HepG2 (cell line): ENCODE measurements around the gene SRP14. TPM values are rescaled to one million over a fixed set of nuclear protein-coding genes. Genes with fewer than 3 reads are reported as not detected.
"Not testable (repeated sequence)": the region's sequence is repeated elsewhere in the genome, so short reads cannot be mapped to it uniquely, and the experiment has no call there.

Experiments used
- ATAC-seq: fragments of 200-7000 bp; cut with Tn5 transposase; 3 replicates; pipeline ENCODE4 v1.9.1; 2020; ENCODE audit warnings: mild to moderate bottlenecking, moderate library complexity
- BruUV-seq: library from RNA; stranded (reverse); fragments of 400-500 nt; replicated peaks from 2 replicates; lab custom pipeline; 2021; lab: Mats Ljungman, UMichigan
- CTCF ChIA-PET: fragments of 300-600 bp; formaldehyde crosslinking; extraction: SDS; loops from one replicate; lab custom pipeline; 2021; ENCODE audit warnings: low total read pairs, inconsistent platforms, low intra/inter-chr PET ratio; lab: Yijun Ruan, JAX
- POLR2A ChIA-PET: fragments of 350-600 bp; sonication (Branson Sonifier 250); formaldehyde crosslinking; loops from one replicate; lab custom pipeline; 2020; ENCODE audit warnings: antibody characterized with exemption, inconsistent platforms; lab: Yijun Ruan, JAX
- DNase-seq: peaks from one replicate; pipeline ENCODE4 v3.0.0-alpha.2; 2015; ENCODE audit warnings: low spot score
- FAIRE-seq: peaks from 3 replicates; lab custom pipeline; 2011; peaks lifted over from hg19 to GRCh38; lab: Jason Lieb, UNC
- H2AFZ ChIP-seq: one replicate; pipeline ENCODE4 v1.6.1; 2011; ENCODE audit warnings: low read length, inconsistent platforms
- H3K27ac ChIP-seq: fragments of 300-600 bp; 3 replicates; pipeline ENCODE4 v1.8.0; 2011; ENCODE audit warnings: mixed run types, mild to moderate bottlenecking, mixed read lengths, low read length, inconsistent platforms; ENCODE audit not compliant: insufficient read depth; ENCODE audit errors: extremely low read length
- H3K27me3 ChIP-seq, 2 experiments: fragments of 200-600 bp in 1 of 2; 2 replicates in 1 of 2; 3 replicates in 1 of 2; pipeline versions ENCODE4 v1.6.0 to v1.8.0; 2011; ENCODE audit warnings: low read length in 2 of 2, mild to moderate bottlenecking in 2 of 2, moderate library complexity in 2 of 2, inconsistent platforms in 1 of 2; ENCODE audit not compliant: insufficient read depth in 2 of 2, control insufficient read depth in 1 of 2
- H3K36me3 ChIP-seq, 2 experiments: fragments of 200-600 bp in 1 of 2; replicated peaks in 1 of 2; 2 replicates in 1 of 2; 3 replicates in 1 of 2; pipeline versions ENCODE4 v1.5.1 to v1.8.0; 2011; ENCODE audit warnings: low read length in 2 of 2, inconsistent platforms in 1 of 2; ENCODE audit not compliant: insufficient read depth in 2 of 2, control insufficient read depth in 1 of 2
- H3K4me1 ChIP-seq: 2 replicates; pipeline ENCODE4 v1.5.1; 2012; ENCODE audit warnings: low read length, inconsistent platforms; ENCODE audit not compliant: insufficient read depth
- H3K4me2 ChIP-seq: 2 replicates; pipeline ENCODE4 v1.6.0; 2011; ENCODE audit warnings: low read depth, low read length, inconsistent platforms
- H3K4me3 ChIP-seq, 3 experiments: fragments of 200-600 bp in 1 of 3; sonication (generic), shearing (Covaris generic) in 1 of 3; replicated peaks in 1 of 3; 2 replicates each; pipeline ENCODE4 v1.5.1; 2011 to 2016; ENCODE audit warnings: low read length in 3 of 3, inconsistent platforms in 2 of 3, low read depth in 2 of 3, mild to moderate bottlenecking in 2 of 3, control low read depth in 1 of 3, mixed read lengths in 1 of 3; ENCODE audit not compliant: insufficient read depth in 1 of 3
- H3K79me2 ChIP-seq: one replicate; pipeline ENCODE4 v1.6.1; 2011; ENCODE audit warnings: low read length, inconsistent platforms; ENCODE audit not compliant: insufficient read depth
- H3K9ac ChIP-seq: 2 replicates; pipeline ENCODE4 v1.6.0; 2011; ENCODE audit warnings: mild to moderate bottlenecking, low read depth, low read length, inconsistent platforms; ENCODE audit not compliant: insufficient read depth
- H3K9me3 ChIP-seq: 2 replicates; pipeline ENCODE4 v1.5.1; 2012; ENCODE audit warnings: mild to moderate bottlenecking, low read length
- H4K20me1 ChIP-seq: 2 replicates; pipeline ENCODE4 v1.6.0; 2011; ENCODE audit warnings: inconsistent platforms, mild to moderate bottlenecking, low read length, moderate library complexity; ENCODE audit not compliant: insufficient read depth
- FOSL1 ChIP-seq: sonication (generic); formaldehyde crosslinking; IDR thresholded peaks from 2 replicates; pipeline ENCODE4 v1.9.0; 2021; ENCODE audit warnings: missing genetic modification reagents, borderline replicate concordance
- FOXO4 ChIP-seq: sonication (generic); formaldehyde crosslinking; conservative IDR thresholded peaks from 2 replicates; pipeline ENCODE4 v1.8.1; 2023; ENCODE audit warnings: missing genetic modification reagents
- HNRNPH1 ChIP-seq: fragments of 200-400 bp; formaldehyde crosslinking; optimal IDR thresholded peaks from 2 replicates; pipeline ENCODE3; 2017; ENCODE audit warnings: mild to moderate bottlenecking, low read depth, low read length
- HNRNPL ChIP-seq: fragments of 200-400 bp; formaldehyde crosslinking; IDR thresholded peaks from 2 replicates; pipeline ENCODE4 v1.6.1; 2017; ENCODE audit warnings: mild to moderate bottlenecking, low read depth, low read length
- NCOA5 ChIP-seq: sonication (generic); formaldehyde crosslinking; IDR thresholded peaks from 2 replicates; pipeline ENCODE4 v1.4.0; 2020; ENCODE audit warnings: missing genetic modification reagents
- SIX4 ChIP-seq: sonication (generic); formaldehyde crosslinking; IDR thresholded peaks from 2 replicates; pipeline ENCODE4 v1.4.0; 2020; ENCODE audit warnings: missing genetic modification reagents
- SRSF4 ChIP-seq: fragments of 200-400 bp; formaldehyde crosslinking; IDR thresholded peaks from one replicate; pipeline ENCODE4 v1.6.1; 2018; ENCODE audit warnings: mild to moderate bottlenecking, low read depth, low read length, moderate library complexity; ENCODE audit not compliant: poor library complexity, severe bottlenecking
- ZNF337 ChIP-seq: sonication (generic); formaldehyde crosslinking; IDR thresholded peaks from 2 replicates; pipeline ENCODE4 v1.5.1; 2020; ENCODE audit warnings: missing genetic modification reagents, low read depth, mild to moderate bottlenecking, borderline replicate concordance
- ZNF549 ChIP-seq: sonication (generic); formaldehyde crosslinking; IDR thresholded peaks from 2 replicates; pipeline ENCODE4 v1.5.0; 2020; ENCODE audit warnings: missing genetic modification reagents
- ZNF704 ChIP-seq: sonication (generic); formaldehyde crosslinking; IDR thresholded peaks from 2 replicates; pipeline ENCODE4 v1.8.1; 2023; ENCODE audit warnings: mild to moderate bottlenecking, inconsistent platforms, moderate library complexity, missing genetic modification reagents, borderline replicate concordance
- ZNF782 ChIP-seq: sonication (generic); formaldehyde crosslinking; IDR thresholded peaks from 2 replicates; pipeline ENCODE4 v1.4.0; 2020; ENCODE audit warnings: missing genetic modification reagents, mild to moderate bottlenecking, borderline replicate concordance
- WGBS: methylation state at CpG from one replicate; pipeline ENCODE4 v1.1.6; 2017; ENCODE audit warnings: low lambda C conversion rate; 5-methylcytosine and 5-hydroxymethylcytosine counted together
- in situ Hi-C: cut with HindIII; loops from 2 replicates; pipeline ENCODE4 v1.10.0; 2017; ENCODE audit warnings: low pct_unique_long_range_greater_than_20kb; ENCODE audit not compliant: extremely low pct_ligation_motif_present
- intact Hi-C: fragments of 100-400 bp; cut with micrococcal nuclease; formaldehyde crosslinking; loops from one replicate; pipeline ENCODE4 v1.10.0; 2022; ENCODE audit not compliant: unreplicated experiment
- polyA plus RNA-seq, 8 experiments: library from polyadenylated mRNA; depleted of rRNA in 3 of 8; stranded (reverse) in 7 of 8; unstranded in 1 of 8; fragments of >200 nt; fragmentation: Illumina TruSeq in 4 of 8; extraction: Trizol in 4 of 8; gene quantifications; 2 replicates each; pipeline versions ENCODE4 v1.2.1 to v1.2.3, GENCODE V29; 2011 to 2016; ENCODE audit warnings: low read depth in 4 of 8, missing spikeins in 1 of 8, mixed read lengths in 1 of 8; ENCODE audit not compliant: insufficient read depth in 1 of 8
- total RNA-seq, 5 experiments: library from RNA; depleted of rRNA; stranded (reverse); fragments of >200 nt; fragmentation: Illumina TruSeq; extraction: Trizol; gene quantifications; 2 replicates each; pipeline ENCODE4 v1.2.3, GENCODE V29; 2016; ENCODE audit warnings: low read depth in 1 of 5
- TF ChIP-seq, protein P1 (sequence below): sonication (generic); formaldehyde crosslinking; IDR thresholded peaks from 2 replicates; pipeline ENCODE4 v1.4.0; 2020; ENCODE audit warnings: mild to moderate bottlenecking, low read depth, missing genetic modification reagents

The SRP14 gene
- total and polyA plus RNA-seq, 2 of the 13 experiments (the other 11 are each of a cell fraction or from before 2014, with no cell fraction given): 208 to 356 TPM

- no peak for TF ChIP-seq SIX4
- no peak for TF ChIP-seq ZNF337 (CRISPR knock-in tag)
- TF ChIP-seq HNRNPH1: no peak
- no peak for TF ChIP-seq NCOA5 (CRISPR knock-in tag)
- TF ChIP-seq FOSL1 (CRISPR knock-in tag): no peak
- no peak for TF ChIP-seq FOXO4 (CRISPR knock-in tag)
- no peak for TF ChIP-seq ZNF782 (CRISPR knock-in tag)
- no peak for TF ChIP-seq ZNF549
- no peak for TF ChIP-seq HNRNPL
- TF ChIP-seq, protein P1, sequence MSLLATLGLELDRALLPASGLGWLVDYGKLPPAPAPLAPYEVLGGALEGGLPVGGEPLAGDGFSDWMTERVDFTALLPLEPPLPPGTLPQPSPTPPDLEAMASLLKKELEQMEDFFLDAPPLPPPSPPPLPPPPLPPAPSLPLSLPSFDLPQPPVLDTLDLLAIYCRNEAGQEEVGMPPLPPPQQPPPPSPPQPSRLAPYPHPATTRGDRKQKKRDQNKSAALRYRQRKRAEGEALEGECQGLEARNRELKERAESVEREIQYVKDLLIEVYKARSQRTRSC (CRISPR knock-in tag): no peak
- TF ChIP-seq ZNF704 (CRISPR knock-in tag): no peak
- TF ChIP-seq SRSF4: no peak
- TF ChIP-seq, all 625 proteins: peak for 0
- no peak overlapping the region for H3K4me2 ChIP-seq
- WGBS: 96% methylated on average over 1 of the region's 1 CpG
- ATAC-seq: no peak
- in situ Hi-C loops (no loop called here), intact Hi-C loops (no loop called here)
- no peaks in the 10 kb centered on the region for H3K27me3 ChIP-seq
- ChIA-PET CTCF (no interaction called here), POLR2A (no interaction called here)
- H3K9ac ChIP-seq: no peak overlapping the region
- no TSS peak for BruUV-seq
- no peak for FAIRE-seq
- H3K4me3 ChIP-seq: no peak overlapping the region
- no peaks in the 10 kb centered on the region for H3K79me2 ChIP-seq
- no peaks in the 10 kb centered on the region for H4K20me1 ChIP-seq
- H3K36me3 ChIP-seq: peaks cover 3 to 21% of the 10 kb centered on the region in 2 experiments; a peak in 3 of 5 replicates
- no peaks in the 10 kb centered on the region for H3K9me3 ChIP-seq
- no peak for DNase-seq
- no peak overlapping the region for H2AFZ ChIP-seq
- no peak overlapping the region for H3K27ac ChIP-seq
- peaks cover 16% of the 10 kb centered on the region for H3K4me1 ChIP-seq
These were observed 42.0 kb downstream of the SRP14 start for GRCh38 chr15:39997031-39997430.

DNA sequence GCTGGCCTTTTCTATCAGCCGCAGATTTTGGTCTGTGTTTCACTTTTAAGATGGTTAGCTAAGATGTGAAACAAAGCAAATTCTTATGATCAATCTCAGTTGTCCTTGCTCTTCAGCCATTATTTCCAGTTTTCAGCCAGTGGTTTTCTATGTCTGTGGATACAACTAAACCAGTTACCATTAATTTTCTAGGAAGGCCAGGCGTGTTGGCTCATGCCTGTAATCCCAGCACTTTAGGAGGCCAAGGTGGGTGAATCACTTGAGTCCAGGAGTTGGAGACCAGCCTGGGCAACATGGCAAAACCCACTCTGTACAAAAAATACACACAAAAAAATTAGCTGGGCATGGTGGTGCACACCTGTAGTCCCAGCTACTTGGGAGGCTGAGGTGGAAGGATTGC is 42.8 kb downstream of the SRP14 start:
- H3K4me2 ChIP-seq, H3K9me3 ChIP-seq, H4K20me1 ChIP-seq, H3K9ac ChIP-seq, DNase-seq, intact Hi-C loops, CTCF ChIA-PET, BruUV-seq, H3K79me2 ChIP-seq, H3K27me3 ChIP-seq, FAIRE-seq, ATAC-seq, H3K27ac ChIP-seq, H3K4me3 ChIP-seq, in situ Hi-C loops, POLR2A ChIA-PET, H2AFZ ChIP-seq, H3K4me1 ChIP-seq: not testable (repeated sequence)
- H3K36me3 ChIP-seq: peaks cover 4 to 27% of the 10 kb centered on the region in 2 experiments; a peak in 4 of 5 replicates
- 98% methylated on average over 2 of the region's 2 CpGs for WGBS
